ENCODE data around the gene PHYH.
A peak's percentile ranks its signal among the peaks of the same experiment; 100 is the strongest.

The PHYH gene

DNA sequence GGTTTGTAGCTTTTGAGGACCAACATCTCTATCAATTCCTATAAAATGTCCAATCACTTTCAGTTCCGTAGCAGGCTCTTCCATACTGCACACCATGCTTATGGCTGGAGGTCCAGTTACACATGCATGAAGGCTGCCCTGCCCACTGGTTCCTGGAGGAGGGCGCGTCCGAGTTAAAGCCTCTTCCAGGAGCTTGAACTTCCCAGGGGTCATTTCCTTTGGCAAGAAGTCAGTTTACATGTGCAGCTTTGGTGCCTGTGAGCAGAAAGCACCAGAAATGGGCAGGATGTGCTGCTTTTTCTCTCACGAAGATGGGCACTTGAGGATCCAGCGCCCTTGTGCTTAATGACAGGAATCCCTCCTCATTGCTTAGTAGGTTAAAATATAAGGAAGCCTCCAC, 17.6 kb upstream of the PHYH start:
- H3K9me3 ChIP-seq (ENCODE audit: control insufficient read depth, low read depth, low read length) = no peaks in the 10 kb centered on the region
- H3K4me3 ChIP-seq (ENCODE audit: low read length) = no peak overlapping the region
- H3K9ac ChIP-seq (ENCODE audit: low read length) = no peak overlapping the region
- no peak overlapping the region for H3K27ac ChIP-seq (ENCODE audit: low read length)
- peaks cover 38% of the 10 kb centered on the region for H3K36me3 ChIP-seq (ENCODE audit: control insufficient read depth, low read depth, low read length)
- no peaks in the 10 kb centered on the region for H3K4me1 ChIP-seq (ENCODE audit: control insufficient read depth, low read depth, low read length)
- no peaks in the 10 kb centered on the region for H3K27me3 ChIP-seq (ENCODE audit: control insufficient read depth, insufficient read depth, low read length)

DNA sequence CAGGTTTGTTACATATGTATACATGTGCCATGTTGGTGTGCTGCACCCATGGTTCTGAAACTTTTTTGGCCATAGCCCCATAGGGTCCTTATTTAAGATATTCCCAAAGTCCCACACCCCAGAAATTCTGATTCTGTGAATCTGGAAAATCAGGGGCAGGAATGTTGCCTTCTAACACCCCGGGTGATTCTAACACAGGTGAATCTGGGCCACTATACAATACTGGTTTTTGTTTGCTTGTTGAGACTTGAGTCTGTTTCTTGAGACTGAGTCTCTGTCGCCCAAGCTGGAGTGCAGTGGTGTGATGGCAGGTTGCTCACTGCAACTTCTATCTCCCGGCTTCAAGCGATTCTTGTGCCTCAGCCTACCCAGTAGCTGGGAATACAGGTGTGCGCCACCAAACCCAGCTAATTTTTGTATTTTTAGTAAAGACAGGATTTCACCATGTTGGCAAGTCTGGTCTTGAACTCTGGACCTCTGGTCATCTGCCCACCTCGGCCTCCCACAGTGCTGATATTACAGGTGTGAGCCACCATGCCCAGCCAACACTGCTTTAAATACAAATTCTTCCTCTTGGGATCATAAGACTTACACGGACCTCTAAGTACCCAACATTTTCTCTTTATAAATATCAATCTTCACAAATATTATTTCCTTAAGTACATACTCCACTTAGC, 16.9 kb upstream of the PHYH start:
- Histone ChIP-seq H3K27ac (ENCODE audit: low read length) (no peak overlapping the region), H3K9me3 (ENCODE audit: control insufficient read depth, low read depth, low read length) (no peaks in the 10 kb centered on the region), H3K4me1 (ENCODE audit: control insufficient read depth, low read depth, low read length) (no peaks in the 10 kb centered on the region), H3K27me3 (ENCODE audit: control insufficient read depth, insufficient read depth, low read length) (no peaks in the 10 kb centered on the region), H3K36me3 (ENCODE audit: control insufficient read depth, low read depth, low read length) (peaks cover 31% of the 10 kb centered on the region), H3K9ac (ENCODE audit: low read length) (no peak overlapping the region), H3K4me3 (ENCODE audit: low read length) (no peak overlapping the region)

DNA sequence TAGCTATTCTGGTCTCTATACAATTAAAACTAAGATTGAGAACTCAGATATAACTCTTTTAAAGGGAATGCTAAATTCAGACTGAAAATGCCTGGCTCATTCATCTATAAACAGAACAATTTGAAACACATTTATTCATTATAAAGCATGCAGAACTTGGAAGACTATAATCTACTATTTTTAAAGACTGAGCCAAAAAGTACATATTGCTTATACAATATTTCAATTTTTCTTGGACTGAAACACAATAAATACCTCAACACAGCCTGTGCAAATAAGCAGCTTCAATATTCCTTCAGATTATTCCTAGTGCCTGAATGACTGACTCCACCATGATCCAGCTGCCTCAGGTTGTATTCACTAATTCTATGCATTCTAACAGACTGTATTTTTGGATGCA, 15.5 kb upstream of the PHYH start:
- H3K27ac ChIP-seq (ENCODE audit: low read length) = no peak overlapping the region
- H3K9me3 ChIP-seq (ENCODE audit: control insufficient read depth, low read depth, low read length) = no peaks in the 10 kb centered on the region
- H3K4me3 ChIP-seq (ENCODE audit: low read length) = no peak overlapping the region
- H3K9ac ChIP-seq (ENCODE audit: low read length) = no peak overlapping the region
- H3K4me1 ChIP-seq (ENCODE audit: control insufficient read depth, low read depth, low read length) = no peaks in the 10 kb centered on the region
- H3K36me3 ChIP-seq (ENCODE audit: control insufficient read depth, low read depth, low read length) = peaks cover 17% of the 10 kb centered on the region
- no peaks in the 10 kb centered on the region for H3K27me3 ChIP-seq (ENCODE audit: control insufficient read depth, insufficient read depth, low read length)

DNA sequence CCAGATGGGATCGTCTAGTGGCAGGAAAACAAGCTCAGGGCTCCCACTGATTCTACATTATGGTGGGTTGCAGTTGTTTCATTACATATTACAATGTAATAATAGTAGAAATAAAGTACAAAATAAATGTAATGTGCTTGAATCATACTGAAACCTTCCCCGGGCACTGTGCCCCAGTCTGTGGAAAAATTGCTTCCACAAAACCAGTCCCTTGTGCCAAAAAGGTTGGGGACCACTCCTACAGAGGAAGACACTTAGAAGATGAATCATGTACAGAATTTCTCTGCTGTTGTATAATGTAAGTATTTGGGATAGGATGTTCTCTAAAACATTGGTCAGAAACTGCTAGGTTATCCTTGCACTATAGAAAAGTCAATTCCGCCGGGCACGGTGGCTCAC, 11.3 kb upstream of the PHYH start:
- no peak overlapping the region for H3K27ac ChIP-seq (ENCODE audit: low read length)
- no peaks in the 10 kb centered on the region for H3K36me3 ChIP-seq (ENCODE audit: control insufficient read depth, low read depth, low read length)
- no peaks in the 10 kb centered on the region for H3K4me1 ChIP-seq (ENCODE audit: control insufficient read depth, low read depth, low read length)
- no peak overlapping the region for H3K9ac ChIP-seq (ENCODE audit: low read length)
- no peaks in the 10 kb centered on the region for H3K27me3 ChIP-seq (ENCODE audit: control insufficient read depth, insufficient read depth, low read length)
- H3K9me3 ChIP-seq (ENCODE audit: control insufficient read depth, low read depth, low read length) = no peaks in the 10 kb centered on the region
- no peak overlapping the region for H3K4me3 ChIP-seq (ENCODE audit: low read length)

DNA sequence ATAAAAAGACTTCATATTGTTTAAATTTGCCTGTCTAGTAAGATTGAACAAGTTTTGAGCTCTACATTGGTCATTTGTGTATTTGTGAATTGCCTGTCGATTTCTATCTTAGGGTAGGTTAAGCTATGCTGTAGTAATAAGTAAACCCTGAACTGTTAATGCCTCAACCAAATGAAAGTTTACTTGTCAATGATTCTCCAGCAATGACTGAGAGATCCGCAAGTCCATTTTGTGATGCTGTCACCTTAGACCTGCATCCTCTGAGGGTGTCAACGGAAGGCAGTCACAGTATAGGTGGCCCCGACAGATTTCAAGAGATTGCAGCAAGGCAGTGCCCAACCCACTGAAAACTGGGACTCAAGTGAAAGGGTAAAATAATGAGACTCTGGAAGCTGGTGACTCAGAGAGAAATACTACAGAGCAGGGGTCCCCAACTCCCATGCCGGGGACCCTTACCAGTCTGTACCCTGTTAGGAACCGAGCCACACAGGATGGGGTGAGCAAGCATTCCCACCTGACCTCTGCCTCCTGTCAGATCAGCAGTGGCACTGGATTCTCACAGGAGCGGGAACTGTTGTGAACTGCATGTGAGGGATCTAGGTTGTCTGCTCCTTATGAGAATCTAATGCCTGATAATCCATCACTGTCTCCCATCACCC, 10.8 kb upstream of the PHYH start:
- Histone ChIP-seq H3K9me3 (ENCODE audit: control insufficient read depth, low read depth, low read length) (no peaks in the 10 kb centered on the region), H3K9ac (ENCODE audit: low read length) (no peak overlapping the region), H3K27ac (ENCODE audit: low read length) (no peak overlapping the region), H3K4me3 (ENCODE audit: low read length) (no peak overlapping the region), H3K27me3 (ENCODE audit: control insufficient read depth, insufficient read depth, low read length) (no peaks in the 10 kb centered on the region), H3K4me1 (ENCODE audit: control insufficient read depth, low read depth, low read length) (no peaks in the 10 kb centered on the region), H3K36me3 (ENCODE audit: control insufficient read depth, low read depth, low read length) (no peaks in the 10 kb centered on the region)

DNA sequence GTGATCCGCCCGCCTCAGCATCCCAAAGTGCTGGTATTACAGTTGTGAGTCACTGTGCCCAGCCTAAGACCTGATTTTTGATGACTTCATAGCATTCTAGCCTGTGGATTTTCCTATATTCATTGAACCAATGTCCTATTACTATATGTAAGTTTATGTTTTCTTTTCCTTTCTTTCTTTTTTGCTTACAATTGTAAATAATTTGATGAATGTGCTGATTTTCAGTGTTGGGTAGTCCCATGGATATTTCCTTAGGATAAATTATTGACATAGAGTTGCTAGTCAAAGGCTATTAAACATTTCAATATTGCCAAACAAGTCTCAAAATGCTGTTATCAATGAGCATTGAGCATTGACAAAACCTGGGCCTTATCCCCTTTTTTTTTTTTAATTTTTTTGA, 9.9 kb upstream of the PHYH start:
- Histone ChIP-seq H3K27me3 (ENCODE audit: control insufficient read depth, insufficient read depth, low read length) (no peaks in the 10 kb centered on the region), H3K4me1 (ENCODE audit: control insufficient read depth, low read depth, low read length) (no peaks in the 10 kb centered on the region), H3K27ac (ENCODE audit: low read length) (no peak overlapping the region), H3K4me3 (ENCODE audit: low read length) (no peak overlapping the region), H3K36me3 (ENCODE audit: control insufficient read depth, low read depth, low read length) (no peaks in the 10 kb centered on the region), H3K9ac (ENCODE audit: low read length) (no peak overlapping the region), H3K9me3 (ENCODE audit: control insufficient read depth, low read depth, low read length) (no peaks in the 10 kb centered on the region)

DNA sequence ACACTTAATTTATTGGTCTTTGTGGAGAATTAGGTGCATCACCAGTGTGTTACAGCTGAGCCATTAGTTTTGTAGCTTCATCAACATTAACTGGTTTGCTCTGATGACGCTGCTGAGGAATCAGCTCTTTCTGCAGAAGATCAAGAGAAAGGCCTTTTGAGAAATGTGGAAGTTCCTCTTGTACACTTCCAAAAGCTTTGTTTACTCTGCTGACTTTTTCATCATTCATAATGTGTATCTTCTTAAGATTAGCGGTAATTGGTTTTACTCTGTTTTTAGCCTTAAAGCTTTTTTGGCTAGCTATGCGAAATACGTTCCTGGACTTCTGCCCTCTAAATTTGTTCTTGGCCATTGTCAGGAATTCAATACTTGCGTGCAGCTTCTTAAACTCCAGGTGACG, 8.2 kb upstream of the PHYH start:
- H3K36me3 ChIP-seq (ENCODE audit: control insufficient read depth, low read depth, low read length) = no peaks in the 10 kb centered on the region
- no peaks in the 10 kb centered on the region for H3K4me1 ChIP-seq (ENCODE audit: control insufficient read depth, low read depth, low read length)
- H3K9me3 ChIP-seq (ENCODE audit: control insufficient read depth, low read depth, low read length) = no peaks in the 10 kb centered on the region
- no peak overlapping the region for H3K27ac ChIP-seq (ENCODE audit: low read length)
- H3K9ac ChIP-seq (ENCODE audit: low read length) = no peak overlapping the region
- no peak overlapping the region for H3K4me3 ChIP-seq (ENCODE audit: low read length)
- H3K27me3 ChIP-seq (ENCODE audit: control insufficient read depth, insufficient read depth, low read length) = no peaks in the 10 kb centered on the region

DNA sequence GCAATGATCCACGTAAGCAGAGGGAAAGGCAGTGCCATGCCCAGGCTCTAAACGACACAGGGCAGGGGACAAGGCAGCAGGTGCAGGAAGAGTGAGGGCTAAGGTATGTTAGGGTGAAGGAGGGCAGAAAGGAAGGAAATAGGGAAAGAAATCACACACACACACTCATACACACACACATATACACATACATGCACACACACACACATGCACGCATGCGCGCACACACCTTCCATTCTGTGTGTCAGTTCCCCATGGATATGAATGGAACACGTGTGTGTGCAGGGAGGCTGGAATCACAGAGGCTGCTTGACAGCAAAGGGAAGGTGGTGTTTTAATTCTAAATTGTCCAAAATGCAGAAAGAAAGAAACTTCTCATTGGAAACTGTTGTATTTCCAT, 6.2 kb upstream of the PHYH start:
- Histone ChIP-seq H3K4me3 (ENCODE audit: low read length) (no peak overlapping the region), H3K27me3 (ENCODE audit: control insufficient read depth, insufficient read depth, low read length) (no peaks in the 10 kb centered on the region)

DNA sequence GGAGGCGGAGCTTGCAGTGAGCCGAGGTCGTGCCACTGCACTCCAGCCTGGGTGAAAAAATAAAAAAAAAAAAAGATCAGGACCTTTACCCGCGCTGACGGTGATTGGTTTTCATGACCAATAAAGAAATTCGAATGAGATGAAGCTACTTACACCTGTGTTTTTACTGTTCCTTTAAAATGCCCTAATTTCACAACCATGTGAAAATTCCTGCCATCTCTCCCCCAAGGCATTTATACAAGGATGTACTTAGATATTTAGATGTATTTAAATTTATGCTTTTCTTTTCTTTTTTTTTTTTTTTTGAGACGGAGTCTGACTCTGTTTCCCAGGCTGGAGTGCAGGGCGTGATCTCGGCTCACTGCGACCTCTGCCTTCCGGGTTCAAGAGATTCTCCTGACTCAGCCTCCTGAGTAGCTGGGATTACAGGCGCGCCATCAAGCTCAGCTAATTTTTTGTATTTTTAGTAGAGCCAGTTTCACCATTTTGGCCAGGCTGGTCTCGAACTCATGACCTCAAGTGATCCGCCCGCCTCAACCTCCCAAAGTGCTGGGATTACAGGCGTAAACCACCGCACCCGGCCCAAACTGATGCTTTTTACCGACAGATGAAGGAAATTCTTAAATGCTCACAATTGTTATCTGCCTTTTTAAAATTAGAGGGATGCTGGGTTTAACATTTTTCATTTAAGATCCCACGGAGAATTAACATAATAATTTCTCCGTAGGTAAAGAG, 3.1 kb upstream of the PHYH start:
- Histone ChIP-seq H3K9me3 (ENCODE audit: control insufficient read depth, low read depth, low read length) (no peaks in the 10 kb centered on the region), H3K4me1 (ENCODE audit: control insufficient read depth, low read depth, low read length) (no peaks in the 10 kb centered on the region), H3K36me3 (ENCODE audit: control insufficient read depth, low read depth, low read length) (no peaks in the 10 kb centered on the region), H3K4me3 (ENCODE audit: low read length) (no peak overlapping the region), H3K9ac (ENCODE audit: low read length) (no peak overlapping the region), H3K27me3 (ENCODE audit: control insufficient read depth, insufficient read depth, low read length) (no peaks in the 10 kb centered on the region), H3K27ac (ENCODE audit: low read length) (no peak overlapping the region)

More for the DNA sequence above, 6.2 kb upstream of the PHYH start:
- Histone ChIP-seq H3K9ac (ENCODE audit: low read length) (no peak overlapping the region), H3K9me3 (ENCODE audit: control insufficient read depth, low read depth, low read length) (no peaks in the 10 kb centered on the region), H3K4me1 (ENCODE audit: control insufficient read depth, low read depth, low read length) (no peaks in the 10 kb centered on the region), H3K27ac (ENCODE audit: low read length) (no peak overlapping the region), H3K36me3 (ENCODE audit: control insufficient read depth, low read depth, low read length) (no peaks in the 10 kb centered on the region)

DNA sequence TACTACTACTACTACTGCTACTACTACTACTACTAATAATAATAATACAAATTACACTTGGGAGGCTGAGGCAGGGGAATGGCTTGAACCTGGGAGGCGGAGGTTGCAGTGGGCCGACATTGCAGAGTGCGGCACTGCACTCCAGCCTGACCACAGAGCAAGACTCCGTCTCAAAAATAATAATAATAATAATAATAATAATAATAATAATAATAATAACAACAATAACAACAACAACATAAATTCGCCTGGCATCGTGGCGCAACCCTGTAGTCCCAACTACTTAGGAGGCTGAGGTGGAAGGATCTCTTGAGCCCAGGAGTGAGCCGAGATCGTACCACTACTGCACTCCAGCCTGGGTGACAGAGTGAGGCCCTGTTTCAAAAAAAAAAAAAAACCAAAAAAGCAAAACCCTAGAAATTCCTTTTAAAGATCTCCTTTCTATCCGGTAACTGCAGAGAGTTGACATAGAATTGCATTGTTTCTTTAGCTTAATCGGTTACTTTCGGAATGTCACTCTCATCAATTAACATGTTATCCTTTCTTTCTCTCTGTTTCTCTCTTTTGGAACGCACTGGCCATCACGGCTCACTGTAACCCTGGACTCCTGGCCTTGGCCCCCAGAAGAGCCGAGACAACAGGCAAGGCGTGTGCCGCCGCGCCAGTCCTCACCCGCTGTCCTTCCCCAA, 972 bp downstream of the PHYH start:
- Histone ChIP-seq H3K9me3 (ENCODE audit: control insufficient read depth, low read depth, low read length) (no peaks in the 10 kb centered on the region), H3K4me1 (ENCODE audit: control insufficient read depth, low read depth, low read length) (no peaks in the 10 kb centered on the region), H3K9ac (ENCODE audit: low read length) (peak overlapping the region; percentile 62), H3K4me3 (ENCODE audit: low read length) (peak overlapping the region; percentile 63), H3K27ac (ENCODE audit: low read length) (no peak overlapping the region), H3K36me3 (ENCODE audit: control insufficient read depth, low read depth, low read length) (no peaks in the 10 kb centered on the region), H3K27me3 (ENCODE audit: control insufficient read depth, insufficient read depth, low read length) (no peaks in the 10 kb centered on the region)

DNA sequence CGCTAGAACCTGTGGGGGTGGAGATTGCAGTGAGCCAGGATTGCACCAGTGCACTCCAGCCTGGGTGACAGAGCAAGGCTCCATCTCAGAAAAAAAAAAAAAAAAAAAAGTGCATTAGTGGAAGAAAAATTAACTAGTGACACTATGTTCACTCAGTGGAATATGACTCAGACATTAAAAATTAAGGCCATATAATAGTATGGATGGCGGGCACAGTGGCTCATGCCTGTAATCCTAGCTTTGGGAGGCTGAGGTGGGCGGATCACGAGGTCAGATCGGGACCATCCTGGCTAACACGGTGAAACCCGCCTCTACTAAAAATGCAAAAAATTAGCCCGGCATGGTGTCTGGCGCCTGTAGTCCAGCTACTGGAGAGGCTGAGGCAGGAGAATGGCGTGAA, 3.4 kb downstream of the PHYH start:
- Histone ChIP-seq H3K9ac (ENCODE audit: low read length) (no peak overlapping the region), H3K36me3 (ENCODE audit: control insufficient read depth, low read depth, low read length) (no peaks in the 10 kb centered on the region), H3K27me3 (ENCODE audit: control insufficient read depth, insufficient read depth, low read length) (no peaks in the 10 kb centered on the region), H3K9me3 (ENCODE audit: control insufficient read depth, low read depth, low read length) (no peaks in the 10 kb centered on the region), H3K27ac (ENCODE audit: low read length) (no peak overlapping the region), H3K4me3 (ENCODE audit: low read length) (no peak overlapping the region), H3K4me1 (ENCODE audit: control insufficient read depth, low read depth, low read length) (no peaks in the 10 kb centered on the region)
